Measurements from ENCODE around the gene ARMC3. TPM values are rescaled to one million over a fixed set of nuclear protein-coding genes. Genes with fewer than 3 reads are reported as not detected.

ARMC3 gene
- total and polyA plus RNA-seq, 9 of the 15 experiments (the other 6 are each of a cell fraction or from before 2014, with no cell fraction given), result 0.33 to 1.1 (median 0.62) TPM

DNA sequence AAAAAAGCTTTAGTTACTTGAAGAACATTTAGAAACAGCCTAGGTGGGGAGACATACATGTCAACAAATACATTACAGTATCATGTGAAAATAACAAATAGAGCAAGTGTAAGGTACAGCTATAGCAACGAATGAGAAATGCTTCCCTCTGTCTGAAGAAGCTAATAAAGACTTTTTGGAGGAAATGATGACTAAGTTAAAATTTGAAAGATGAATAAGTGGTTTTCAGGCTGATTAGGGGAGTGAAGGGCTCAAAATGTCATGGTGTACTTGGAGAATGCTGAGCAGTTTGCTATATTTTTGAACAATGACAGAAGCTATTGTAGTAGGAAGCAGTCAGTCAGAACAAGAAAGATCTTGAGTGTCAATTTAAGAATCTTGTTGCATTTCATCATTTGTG is 2.8 kb upstream of the ARMC3 start:
- FAIRE-seq (no peak), DNase-seq (ENCODE audit: extremely low read depth in 1 of 4, low spot score in 3 of 4) (no peak), ATAC-seq (no peak)
- no peak overlapping the region for H3K4me2 ChIP-seq (ENCODE audit: insufficient read depth, low read length)
- WGBS (ENCODE audit: insufficient coverage, low coverage, missing lambda C conversion rate), result 14% methylated on average over 1 of the region's 1 CpG
- H2AFZ ChIP-seq (ENCODE audit: low read depth, low read length), result no peak overlapping the region
- H3K9me1 ChIP-seq (ENCODE audit: control insufficient read depth, insufficient read depth, low read length), result no peaks in the 10 kb centered on the region
- H3K9me3 ChIP-seq (replicated peaks; ENCODE audit: control insufficient read depth, insufficient read depth, low read depth, low read length), result 0 out of 2 replicates have a peak, but pooled peaks cover 2% of the 10 kb centered on the region
- H3K36me3 ChIP-seq (ENCODE audit: control insufficient read depth, insufficient read depth, low read length), result no peaks in the 10 kb centered on the region
- H3K27me3 ChIP-seq (ENCODE audit: control insufficient read depth in 2 of 2, insufficient read depth in 2 of 2, low read length in 2 of 2), result no peaks in the 10 kb centered on the region
- intact Hi-C loops (cut with micrococcal nuclease), result no loop called here
- no peak overlapping the region for H3K4me3 ChIP-seq
- TF ChIP-seq ZHX1 (conservative IDR thresholded peaks at IDR 0.05; ENCODE audit: low read length) (no peak), MAFK (IDR thresholded peaks at IDR 0.05; ENCODE audit: low read length) (peak; percentile 46; the same call in 1 of the 2 replicates), MAFG (tag; conservative IDR thresholded peaks at IDR 0.05) (peak; percentile 68), C11orf30 (IDR thresholded peaks at IDR 0.05; ENCODE audit: low read depth) (peak; percentile 75), MAFF (IDR thresholded peaks at IDR 0.05; ENCODE audit: low read length) (peak; percentile 50; the same call in 1 of the 2 replicates), ZNF699 (CRISPR knock-in tag; IDR thresholded peaks at IDR 0.05; ENCODE audit: insufficient replicate concordance) (no peak), ZNF316 (IDR thresholded peaks at IDR 0.05) (peak; percentile 89), CSDE1 (IDR thresholded peaks at IDR 0.05) (no peak)
- TF ChIP-seq, protein P1, sequence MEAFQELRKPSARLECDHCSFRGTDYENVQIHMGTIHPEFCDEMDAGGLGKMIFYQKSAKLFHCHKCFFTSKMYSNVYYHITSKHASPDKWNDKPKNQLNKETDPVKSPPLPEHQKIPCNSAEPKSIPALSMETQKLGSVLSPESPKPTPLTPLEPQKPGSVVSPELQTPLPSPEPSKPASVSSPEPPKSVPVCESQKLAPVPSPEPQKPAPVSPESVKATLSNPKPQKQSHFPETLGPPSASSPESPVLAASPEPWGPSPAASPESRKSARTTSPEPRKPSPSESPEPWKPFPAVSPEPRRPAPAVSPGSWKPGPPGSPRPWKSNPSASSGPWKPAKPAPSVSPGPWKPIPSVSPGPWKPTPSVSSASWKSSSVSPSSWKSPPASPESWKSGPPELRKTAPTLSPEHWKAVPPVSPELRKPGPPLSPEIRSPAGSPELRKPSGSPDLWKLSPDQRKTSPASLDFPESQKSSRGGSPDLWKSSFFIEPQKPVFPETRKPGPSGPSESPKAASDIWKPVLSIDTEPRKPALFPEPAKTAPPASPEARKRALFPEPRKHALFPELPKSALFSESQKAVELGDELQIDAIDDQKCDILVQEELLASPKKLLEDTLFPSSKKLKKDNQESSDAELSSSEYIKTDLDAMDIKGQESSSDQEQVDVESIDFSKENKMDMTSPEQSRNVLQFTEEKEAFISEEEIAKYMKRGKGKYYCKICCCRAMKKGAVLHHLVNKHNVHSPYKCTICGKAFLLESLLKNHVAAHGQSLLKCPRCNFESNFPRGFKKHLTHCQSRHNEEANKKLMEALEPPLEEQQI (IDR thresholded peaks at IDR 0.05), result no peak
- BruUV-seq (replicated peaks), result no TSS peak
- no peak overlapping the region for H3K9ac ChIP-seq (ENCODE audit: insufficient read depth in 1 of 2, low read depth in 2 of 2, low read length in 2 of 2)
- H3K27ac ChIP-seq (ENCODE audit: extremely low read depth, low read depth, low read length), result no peak overlapping the region
- in situ Hi-C loops (cut with MboI), result no loop called here
- no peaks in the 10 kb centered on the region for H3K79me2 ChIP-seq (ENCODE audit: control insufficient read depth, insufficient read depth, low read length)
- no peaks in the 10 kb centered on the region for H4K20me1 ChIP-seq (replicated peaks; ENCODE audit: control insufficient read depth, insufficient read depth, low read length)
- CTCF ChIA-PET (ENCODE audit: low intra/inter-chr PET ratio), result no interaction called here
- POLR2A ChIA-PET, result interaction anchor here (0.6 to 0.9 kb wide), 2 partner anchors 10 to 57 kb away, joined by 3 read pairs; no protein-coding TSS in a partner anchor
- H3K4me1 ChIP-seq (replicated peaks in 1 of 2; ENCODE audit: control insufficient read depth in 2 of 2, insufficient read depth in 2 of 2, low read length in 2 of 2), result peaks cover 0 to 5% of the 10 kb centered on the region in 2 experiments; a peak in 1 of 5 replicates

Data from K562 (cell line).